Cerebellar nuclear complex (tissue), 1 donor: Measurements from ENCODE around the gene ZNF75A.

ENCODE experiments used
- DNase-seq, 2 experiments: peaks; one replicate each; lab custom pipeline; 2025; lab: John Stamatoyannopoulos, UW

ZNF75A gene

DNA sequence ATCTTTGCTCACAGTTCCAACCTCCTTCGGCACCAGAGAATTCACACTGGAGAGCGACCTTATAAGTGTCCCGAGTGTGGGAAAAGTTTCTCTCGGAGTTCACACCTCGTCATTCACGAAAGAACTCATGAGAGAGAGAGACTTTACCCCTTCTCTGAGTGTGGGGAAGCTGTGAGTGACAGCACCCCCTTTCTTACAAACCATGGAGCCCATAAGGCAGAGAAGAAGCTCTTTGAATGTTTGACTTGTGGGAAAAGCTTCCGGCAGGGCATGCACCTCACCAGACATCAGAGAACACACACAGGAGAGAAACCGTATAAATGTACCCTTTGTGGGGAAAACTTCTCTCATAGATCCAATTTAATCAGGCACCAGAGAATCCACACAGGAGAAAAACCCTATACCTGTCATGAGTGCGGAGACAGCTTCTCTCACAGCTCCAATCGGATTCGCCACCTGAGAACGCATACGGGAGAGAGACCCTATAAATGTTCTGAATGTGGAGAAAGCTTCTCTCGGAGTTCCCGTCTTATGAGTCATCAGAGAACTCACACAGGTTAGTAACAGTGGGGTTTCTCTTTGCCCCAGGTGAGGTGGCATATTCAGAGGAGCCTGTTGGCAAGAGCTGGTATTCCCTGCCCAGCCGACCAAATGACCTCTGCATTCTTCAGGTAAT lies 15.2 kb upstream of the ZNF75A start:
- DNase-seq: no peak

DNA sequence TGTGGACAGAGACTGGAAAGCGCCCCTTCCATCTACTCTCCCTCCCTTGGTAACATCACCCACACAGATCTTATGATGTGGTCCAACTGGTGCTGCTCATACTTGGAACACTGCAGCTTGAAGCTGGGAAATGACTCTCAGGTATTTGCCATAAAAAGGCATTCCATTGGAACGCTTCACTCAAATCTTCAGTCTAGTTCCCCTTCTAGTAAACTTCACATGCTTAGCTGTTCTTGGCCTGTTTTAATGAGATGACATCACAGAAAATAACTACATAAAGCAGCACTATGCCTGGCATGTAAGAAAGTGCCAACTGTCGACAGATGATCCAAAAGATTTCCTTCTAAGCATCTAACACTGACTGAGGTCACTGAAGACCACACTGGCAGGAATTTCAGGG lies 12.7 kb upstream of the ZNF75A start:
- no peak for DNase-seq

DNA sequence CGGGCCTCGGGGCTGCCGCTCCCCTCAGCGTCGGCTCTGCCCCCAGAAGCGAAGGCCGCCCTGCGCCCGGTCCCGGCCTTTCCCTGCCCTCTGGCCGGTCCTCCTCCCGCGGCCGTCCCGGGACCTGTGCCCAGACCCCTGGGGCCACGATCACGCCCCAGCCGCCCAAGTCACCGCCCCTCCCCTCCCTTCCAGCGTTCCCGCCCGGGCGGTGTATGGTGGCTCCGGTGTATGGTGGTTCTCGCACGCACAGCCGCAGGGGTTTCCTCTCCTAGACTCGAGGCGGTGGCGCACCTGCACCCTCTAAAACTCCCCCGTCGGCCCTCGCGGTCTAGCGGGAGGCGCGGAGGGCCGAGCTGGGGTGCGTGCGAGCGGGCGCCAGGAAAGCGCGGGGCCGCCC lies 10.1 kb upstream of the ZNF75A start:
- DNase-seq: no peak

DNA sequence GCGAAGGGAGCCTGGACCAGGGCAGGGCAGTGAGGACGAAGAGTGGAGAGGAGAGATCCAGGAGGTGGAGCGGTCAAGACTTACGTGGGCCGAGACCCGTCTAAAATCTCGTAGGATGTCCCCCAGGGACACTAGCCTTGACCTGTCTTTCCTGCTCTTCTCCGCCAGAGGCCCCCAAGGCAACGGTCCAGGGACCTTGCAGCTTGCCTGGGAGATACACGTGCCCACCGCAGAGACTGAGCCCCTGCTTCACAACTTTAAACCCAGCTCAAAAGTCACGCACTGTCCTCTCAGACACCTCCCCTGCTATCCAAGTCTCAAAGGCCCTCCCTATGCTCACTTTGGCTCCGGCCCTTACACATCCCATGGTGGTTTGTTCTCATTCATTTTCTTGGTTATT lies 9.5 kb upstream of the ZNF75A start:
- DNase-seq: no peak

DNA sequence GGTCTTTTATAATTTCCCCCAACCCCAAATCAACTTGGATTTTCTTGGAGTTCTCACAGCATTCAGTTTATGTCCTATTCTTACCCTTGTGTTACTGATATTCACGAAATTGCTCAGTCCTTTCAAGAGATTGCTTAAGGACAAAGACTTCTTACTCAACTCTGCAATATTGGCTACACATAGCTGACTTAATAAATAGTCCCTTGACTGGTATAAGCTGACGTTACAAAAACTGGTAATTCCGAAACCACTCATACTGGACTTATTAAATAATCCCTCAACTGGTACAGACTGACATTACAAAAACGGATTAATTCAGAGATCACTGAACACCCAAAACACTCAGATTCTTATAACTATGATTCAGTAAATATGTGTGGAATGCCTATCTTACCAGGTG lies 927 bp upstream of the ZNF75A start:
- DNase-seq: no peak

DNA sequence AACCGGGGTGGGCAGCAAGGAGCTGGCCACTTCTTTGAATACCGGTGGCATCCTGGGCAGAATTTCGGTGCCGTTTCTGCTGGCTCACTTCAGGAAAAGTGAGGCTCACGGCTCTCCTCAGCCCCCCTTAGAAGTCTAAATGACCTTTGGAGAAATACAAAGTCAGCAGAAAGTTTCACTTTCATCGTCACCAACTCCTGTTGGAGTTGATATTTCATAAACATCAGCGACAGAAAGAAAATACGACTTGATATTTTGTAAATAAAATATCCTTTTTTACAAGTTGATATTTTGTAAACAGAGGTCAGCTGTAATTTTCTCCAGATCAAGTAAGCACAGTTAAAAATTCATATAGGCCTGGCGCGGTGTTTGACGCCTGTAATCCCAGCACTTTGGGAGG lies 781 bp downstream of the ZNF75A start:
- no peak for DNase-seq

DNA sequence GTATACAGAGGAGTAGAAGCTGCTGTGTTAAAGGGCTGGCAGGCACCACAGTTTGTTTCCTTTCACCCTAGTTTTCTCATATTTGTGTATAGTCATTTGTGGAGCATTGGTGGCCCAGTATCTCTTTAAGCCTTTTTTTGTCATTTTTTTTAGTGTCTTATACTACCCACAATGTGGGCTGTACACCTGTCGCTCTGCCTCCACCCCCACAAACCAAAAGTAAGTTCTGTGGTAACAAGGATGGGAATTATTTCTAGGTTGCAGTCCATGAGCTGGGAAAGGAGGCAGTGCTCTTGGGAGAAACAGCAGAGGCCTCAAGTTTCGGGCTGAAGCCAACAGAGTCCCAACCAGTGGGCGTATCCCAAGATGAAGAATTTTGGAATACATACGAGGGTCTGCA lies 6.2 kb downstream of the ZNF75A start:
- no peak for DNase-seq

DNA sequence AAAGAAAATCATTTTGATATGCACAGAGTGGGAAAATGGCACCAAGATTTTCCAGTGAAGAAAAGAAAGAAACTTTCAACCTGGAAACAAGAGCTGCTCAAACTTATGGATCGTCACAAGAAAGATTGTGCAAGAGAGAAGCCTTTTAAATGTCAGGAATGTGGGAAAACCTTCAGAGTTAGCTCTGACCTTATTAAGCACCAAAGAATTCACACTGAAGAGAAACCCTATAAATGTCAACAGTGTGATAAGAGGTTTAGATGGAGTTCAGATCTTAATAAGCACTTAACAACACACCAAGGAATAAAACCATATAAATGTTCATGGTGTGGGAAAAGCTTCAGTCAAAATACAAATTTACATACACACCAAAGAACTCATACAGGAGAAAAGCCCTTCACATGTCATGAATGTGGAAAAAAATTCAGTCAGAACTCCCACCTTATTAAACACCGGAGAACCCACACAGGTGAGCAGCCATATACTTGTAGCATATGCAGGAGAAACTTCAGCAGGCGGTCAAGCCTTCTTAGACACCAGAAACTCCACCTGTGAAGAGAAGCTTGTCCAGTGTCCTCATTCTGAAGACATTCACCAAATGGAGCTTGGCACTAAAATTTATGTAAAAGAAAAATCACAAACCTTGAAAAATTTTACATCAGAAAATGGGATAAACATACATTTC lies 12.2 kb downstream of the ZNF75A start:
- DNase-seq: no peak

DNA sequence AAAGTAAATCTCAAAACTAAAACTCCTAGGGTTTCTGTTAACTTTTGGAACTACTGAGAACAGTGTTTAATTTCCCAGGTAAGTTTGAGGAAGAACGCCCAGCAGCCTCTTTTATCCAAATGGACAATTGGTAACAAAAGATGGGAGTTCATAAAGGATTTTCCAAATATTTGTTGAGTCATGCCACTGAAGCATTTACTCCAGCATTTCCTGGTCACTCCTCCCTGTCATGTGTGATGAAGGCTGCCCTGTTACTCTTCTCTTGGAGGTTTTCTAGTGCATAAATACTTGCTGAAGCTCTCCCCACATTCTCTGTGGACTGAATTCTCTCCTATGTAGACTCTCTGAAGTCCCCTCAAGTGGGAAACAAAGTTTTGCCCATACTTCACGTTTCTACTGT lies 16.5 kb downstream of the ZNF75A start:
- no peak for DNase-seq

DNA sequence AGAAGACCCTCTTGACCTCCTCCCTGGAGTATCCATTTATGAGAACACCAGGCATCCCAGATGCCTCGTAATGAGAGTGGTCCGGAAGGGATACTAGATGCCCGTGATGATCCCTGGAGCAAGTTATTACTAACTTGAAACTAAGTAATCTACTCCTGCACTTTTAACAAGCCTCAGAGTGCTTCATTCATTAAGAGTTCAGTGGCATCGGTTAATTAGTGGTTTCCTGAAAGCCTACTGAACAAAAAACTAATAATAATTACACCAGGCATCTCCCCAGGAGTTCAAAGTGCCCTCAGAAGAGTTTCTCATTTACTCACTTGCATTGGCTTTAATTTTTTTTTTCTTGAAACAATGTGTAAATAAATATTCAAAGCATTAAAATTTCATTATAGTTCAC lies 22.2 kb downstream of the ZNF75A start:
- no peak for DNase-seq

DNA sequence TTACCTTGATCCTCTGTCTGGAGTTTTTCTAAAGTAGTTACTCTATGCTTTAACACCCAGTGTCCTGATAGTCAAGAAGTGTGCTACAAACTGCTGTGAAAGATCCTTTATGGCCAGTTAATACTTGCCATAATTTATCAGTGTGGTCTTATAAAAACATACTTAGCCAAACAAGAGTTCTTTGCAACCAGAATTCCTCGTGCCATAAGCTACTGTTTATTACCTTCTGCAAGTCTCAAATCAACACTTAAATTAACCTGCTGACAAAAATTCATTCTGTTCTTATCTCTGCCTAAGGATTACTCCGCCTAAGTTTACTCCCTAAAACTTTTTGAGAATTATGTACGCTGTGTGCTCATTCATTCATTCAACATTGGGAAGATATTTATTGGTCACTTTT lies 22.8 kb downstream of the ZNF75A start:
- DNase-seq: no peak

DNA sequence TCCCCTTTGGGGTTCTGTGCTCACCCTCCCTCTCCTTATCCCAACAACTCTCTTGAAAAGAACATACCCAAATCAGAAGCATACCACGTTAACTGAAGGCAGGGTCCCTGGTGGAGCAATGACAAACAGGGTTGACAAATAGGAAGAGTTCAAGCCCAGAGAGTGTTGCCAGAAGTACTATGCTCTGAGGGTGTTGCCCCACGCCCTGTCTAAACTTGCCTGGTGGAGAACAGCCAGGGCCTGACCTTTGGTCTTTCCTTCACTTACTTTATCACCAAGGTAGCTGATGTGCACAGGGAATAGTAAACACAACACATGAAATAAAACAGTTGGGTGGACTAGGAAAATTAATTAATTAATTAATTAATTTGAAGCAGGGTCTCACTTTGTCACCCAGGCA lies 23.3 kb downstream of the ZNF75A start:
- no peak for DNase-seq

DNA sequence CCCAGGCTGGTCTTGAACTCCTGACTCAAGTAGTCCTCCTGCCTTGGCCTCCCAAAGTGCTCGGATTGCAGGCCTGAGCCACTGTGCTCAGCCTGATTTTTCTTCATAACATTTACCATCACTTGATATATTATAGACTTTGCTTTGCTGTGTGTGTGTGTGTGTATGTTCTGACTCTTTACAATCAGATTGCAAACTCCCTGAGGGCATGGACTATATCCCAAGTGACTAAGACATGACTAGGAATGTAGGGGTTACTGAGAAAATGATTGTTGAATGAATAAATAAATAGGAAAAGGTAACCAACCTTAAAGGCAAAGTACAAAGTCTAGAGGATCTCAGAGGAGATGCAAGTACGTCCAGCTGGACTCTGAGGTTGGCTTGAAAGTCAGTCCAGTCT lies 40.7 kb downstream of the ZNF75A start:
- DNase-seq: no peak

DNA sequence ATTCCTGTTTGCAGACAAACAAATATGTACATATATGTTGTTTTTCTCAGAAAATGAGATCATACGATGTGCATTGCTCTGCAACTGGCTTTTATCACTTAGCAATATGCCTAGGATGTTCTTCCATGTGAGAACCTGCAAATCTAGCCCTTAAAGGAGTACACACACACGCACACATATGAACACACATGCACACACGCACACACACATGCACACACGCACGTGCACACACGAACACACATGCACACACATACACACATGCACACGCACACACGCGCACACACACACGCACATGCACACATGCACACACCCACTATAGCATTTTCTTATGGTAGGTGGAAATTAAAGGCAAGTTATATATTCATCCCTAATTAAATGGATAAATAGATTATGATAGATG lies 42.3 kb downstream of the ZNF75A start:
- DNase-seq: no peak

DNA sequence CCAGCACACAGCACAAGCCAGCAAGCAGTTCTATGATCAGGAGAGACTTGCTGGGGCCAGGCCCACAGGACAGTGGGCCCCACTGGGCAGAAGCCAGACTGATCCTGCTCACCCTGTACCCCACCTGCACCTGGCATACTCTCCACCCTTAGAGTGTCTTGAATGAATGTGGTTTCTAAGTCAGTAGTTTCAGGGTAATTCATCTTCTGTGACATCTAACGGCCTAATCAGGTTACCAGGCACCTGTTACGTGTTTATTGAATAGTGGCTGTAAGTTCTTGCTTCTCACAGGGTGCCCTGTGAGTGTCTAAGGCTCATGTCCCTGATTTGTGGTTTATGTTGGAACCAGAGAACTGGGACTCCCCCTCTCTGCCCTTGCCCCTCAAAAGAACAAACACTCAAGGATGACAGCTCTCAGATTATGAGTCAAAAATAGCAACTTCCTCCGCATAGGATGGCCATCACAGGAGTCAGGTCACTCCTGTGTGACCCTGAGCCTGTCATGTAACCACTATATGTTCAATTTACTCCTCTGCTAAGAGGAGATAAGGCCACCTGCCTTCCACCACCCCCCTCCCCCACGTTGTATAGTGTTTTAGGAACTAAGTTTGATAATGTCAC lies 43.4 kb downstream of the ZNF75A start:
- DNase-seq: no peak

DNA sequence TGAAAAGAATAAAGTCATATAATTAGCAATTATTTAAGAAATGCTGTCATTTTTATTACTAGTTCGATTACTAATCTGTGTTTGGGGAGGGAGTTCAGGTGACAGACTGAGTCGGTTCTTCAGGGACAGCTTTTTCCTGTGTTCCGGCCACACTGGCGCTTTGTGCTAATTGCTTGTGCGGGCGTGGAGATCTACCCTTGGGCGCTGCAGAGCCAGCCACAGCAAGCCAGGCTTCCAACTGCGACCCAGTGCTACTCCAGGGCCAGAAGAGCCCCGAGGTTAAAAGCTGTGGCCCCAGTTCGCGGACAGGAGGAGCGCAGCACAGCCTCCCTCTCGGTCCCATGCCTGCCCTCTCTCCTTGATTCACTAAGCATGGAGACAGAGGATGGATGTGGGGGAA lies 43.9 kb downstream of the ZNF75A start:
- DNase-seq: no peak

DNA sequence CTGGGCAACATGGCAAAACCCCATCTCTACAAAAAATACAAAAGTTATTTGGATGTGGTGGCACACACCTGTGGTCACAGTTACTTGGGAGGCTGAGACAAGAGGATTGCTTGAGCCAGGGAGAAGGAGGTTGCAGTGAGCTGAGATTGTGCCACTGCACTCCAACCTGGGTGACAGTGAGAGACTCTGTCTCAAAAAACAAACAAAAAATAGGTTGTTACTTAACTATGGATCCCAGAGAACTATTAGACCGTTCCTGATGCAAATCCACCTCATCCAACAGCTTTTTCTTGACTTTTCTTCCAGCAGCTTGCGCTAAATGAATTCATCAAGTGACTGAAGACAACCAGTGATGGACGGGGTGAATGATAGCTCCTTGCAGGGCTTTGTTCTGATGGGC lies 50.3 kb downstream of the ZNF75A start, which contains the start of gene OR2C1:
TSS of gene OR2C1 (plus strand) at position 301 of the 400 bp plus-strand sequence. CDS start at position 353, 52 bp downstream.
- no peak for DNase-seq

DNA sequence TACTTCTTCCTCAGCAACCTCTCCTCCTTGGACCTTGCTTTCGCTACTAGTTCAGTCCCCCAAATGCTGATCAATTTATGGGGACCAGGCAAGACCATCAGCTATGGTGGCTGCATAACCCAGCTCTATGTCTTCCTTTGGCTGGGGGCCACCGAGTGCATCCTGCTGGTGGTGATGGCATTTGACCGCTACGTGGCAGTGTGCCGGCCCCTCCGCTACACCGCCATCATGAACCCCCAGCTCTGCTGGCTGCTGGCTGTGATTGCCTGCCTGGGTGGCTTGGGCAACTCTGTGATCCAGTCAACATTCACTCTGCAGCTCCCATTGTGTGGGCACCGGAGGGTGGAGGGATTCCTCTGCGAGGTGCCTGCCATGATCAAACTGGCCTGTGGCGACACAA lies 50.8 kb downstream of the ZNF75A start:
- DNase-seq: no peak

DNA sequence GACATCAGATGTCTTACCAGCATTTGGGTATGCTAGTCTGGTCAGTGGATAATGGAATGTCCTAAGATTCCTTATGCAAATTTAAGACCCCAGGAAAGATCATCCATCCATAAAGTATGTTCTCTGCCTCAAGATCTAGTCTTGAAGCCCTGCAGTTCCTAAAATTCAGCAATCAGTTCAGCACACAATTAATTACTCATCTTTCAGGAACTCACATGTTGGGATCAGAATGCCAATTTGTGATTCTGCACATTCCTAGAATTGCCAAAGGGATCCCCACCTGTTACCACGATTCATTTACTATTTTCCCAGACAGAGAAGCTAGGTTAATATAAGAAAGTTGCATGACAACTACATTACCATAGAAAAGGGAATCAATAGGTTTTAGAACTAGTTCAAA lies 53.6 kb downstream of the ZNF75A start:
- no peak for DNase-seq

DNA sequence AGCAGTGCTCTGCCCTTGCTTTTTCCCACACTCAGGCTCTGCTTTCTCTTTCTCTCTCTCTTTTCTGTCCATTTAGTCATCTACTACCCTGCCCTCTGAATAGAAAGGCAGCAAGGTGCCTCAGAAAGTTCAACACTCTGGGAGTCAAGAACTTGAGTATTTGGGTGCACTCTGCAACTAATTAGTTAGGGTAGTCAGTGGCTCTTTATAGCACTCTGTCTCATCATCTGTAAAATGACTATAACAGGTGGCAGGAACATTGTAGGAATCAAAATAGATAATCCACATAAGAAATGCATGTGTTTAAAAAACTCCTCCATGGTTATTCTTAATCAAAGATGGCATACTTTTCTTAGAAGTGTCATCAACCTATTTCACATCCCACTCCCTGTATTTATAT lies 57.6 kb downstream of the ZNF75A start:
- DNase-seq: no peak

DNA sequence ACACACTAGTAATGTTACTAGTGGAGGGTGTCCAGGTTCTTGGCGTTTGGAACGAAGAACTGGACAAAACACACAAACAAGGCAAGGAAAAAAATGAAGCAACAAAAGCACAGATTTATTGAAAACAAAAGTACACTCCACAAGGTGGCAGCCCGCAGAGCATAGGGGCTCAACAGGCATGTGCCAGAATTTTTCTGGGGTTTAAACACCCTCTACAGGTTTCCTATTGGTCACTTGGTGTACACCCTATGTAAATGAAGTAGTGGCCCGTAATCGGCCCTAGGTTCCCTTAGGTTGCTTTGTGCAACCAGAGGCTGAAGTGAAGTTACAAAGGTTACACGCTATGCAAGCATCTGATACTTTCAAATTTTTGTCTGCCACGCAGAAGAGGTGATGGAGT lies 58.5 kb downstream of the ZNF75A start:
- DNase-seq: no peak

DNA sequence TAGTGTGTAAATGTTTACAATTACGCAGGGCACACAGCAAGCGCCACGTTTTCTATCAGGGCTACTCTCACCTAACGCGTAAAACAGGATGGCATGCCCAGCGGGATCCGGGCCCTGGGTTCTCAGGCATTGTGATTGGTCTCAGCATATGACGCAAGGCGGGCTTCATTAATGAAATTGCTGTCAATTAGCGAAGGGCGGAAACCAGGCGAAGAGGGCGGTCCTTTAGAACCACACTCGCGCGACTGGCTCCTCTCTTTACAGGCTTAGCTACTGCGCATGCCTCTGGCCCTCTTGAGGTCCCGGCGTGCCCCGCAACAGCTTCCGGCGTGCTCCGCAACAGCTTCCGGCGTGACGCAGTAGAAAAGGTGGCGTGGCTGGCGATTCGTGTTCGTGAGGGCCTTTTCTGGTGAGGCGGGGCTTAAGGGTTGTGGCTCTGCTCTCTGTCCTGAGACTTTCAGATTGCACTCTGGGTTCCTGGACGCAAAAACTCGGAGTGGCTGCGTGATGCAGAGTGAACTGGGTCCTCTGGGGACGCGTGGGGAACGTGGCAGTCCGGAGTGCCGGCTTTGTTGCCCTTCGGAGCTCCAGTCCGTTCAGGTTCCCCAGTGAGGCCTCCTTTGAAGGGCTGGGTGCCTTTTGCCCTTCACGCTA lies 59.6 kb downstream of the ZNF75A start:
- DNase-seq: peak; percentile 57 to 90
